MCF 10A (cell line): Measurements from ENCODE around the gene RALGAPA1. TPM values are rescaled to one million over a fixed set of nuclear protein-coding genes. Genes with fewer than 3 reads are reported as not detected.
"Not testable (repeated sequence)": the region's sequence is repeated elsewhere in the genome, so short reads cannot be mapped to it uniquely, and the experiment has no call there.

Experiments
- BruUV-seq: library from RNA; stranded (reverse); fragments of 400-500 nt; replicated peaks from 2 replicates; lab custom pipeline; 2021; lab: Mats Ljungman, UMichigan
- CTCF ChIA-PET: fragments of 300-600 bp; sonication (Branson Sonifier 250); formaldehyde crosslinking; extraction: SDS; loops from one replicate; lab custom pipeline; 2021; ENCODE audit warnings: antibody characterized with exemption, inconsistent platforms; lab: Yijun Ruan, JAX
- POLR2A ChIA-PET: fragments of 300-600, 350-650 bp; sonication (Branson Sonifier 250); formaldehyde crosslinking; extraction: SDS; loops from one replicate; lab custom pipeline; 2020; ENCODE audit warnings: antibody characterized with exemption, inconsistent platforms; lab: Yijun Ruan, JAX
- DNase-seq: peaks from one replicate; pipeline ENCODE4 v3.0.0-alpha.2; 2018; ENCODE audit not compliant: unreplicated experiment
- H3K27ac Mint-ChIP-seq: one replicate; pipeline ENCODE4 v1.8.0; 2022; ENCODE audit warnings: mild to moderate bottlenecking, low read depth, mixed read lengths; ENCODE audit not compliant: unreplicated experiment
- H3K27me3 Mint-ChIP-seq: one replicate; pipeline ENCODE4 v1.8.0; 2022; ENCODE audit warnings: mixed read lengths; ENCODE audit not compliant: insufficient read depth, unreplicated experiment
- H3K36me3 Mint-ChIP-seq: one replicate; pipeline ENCODE4 v1.8.0; 2022; ENCODE audit warnings: mild to moderate bottlenecking, moderate library complexity, mixed read lengths; ENCODE audit not compliant: insufficient read depth, unreplicated experiment
- H3K4me1 Mint-ChIP-seq: one replicate; pipeline ENCODE4 v1.8.0; 2022; ENCODE audit warnings: mixed read lengths; ENCODE audit not compliant: insufficient read depth, unreplicated experiment
- H3K4me3 Mint-ChIP-seq: one replicate; pipeline ENCODE4 v1.8.0; 2022; ENCODE audit warnings: mild to moderate bottlenecking, moderate library complexity, mixed read lengths; ENCODE audit not compliant: unreplicated experiment
- H3K9me3 Mint-ChIP-seq: one replicate; pipeline ENCODE4 v1.8.0; 2022; ENCODE audit warnings: mixed read lengths; ENCODE audit not compliant: unreplicated experiment
- CTCF ChIP-seq: fragments of 200-600 bp; IDR thresholded peaks from one replicate; pipeline ENCODE4 v1.8.0; 2022; ENCODE audit warnings: antibody characterized with exemption, mild to moderate bottlenecking; ENCODE audit not compliant: unreplicated experiment
- intact Hi-C: fragments of 100-400 bp; cut with micrococcal nuclease; formaldehyde crosslinking; loops from 2 replicates; pipeline ENCODE4 v1.14.1; 2022
- total RNA-seq: library from RNA; stranded (reverse); gene quantifications from 2 replicates; pipeline ENCODE4 v1.2.3, GENCODE V29; 2022

The RALGAPA1 gene
- total RNA-seq, 1 experiment from 2014 or later = 52.3 TPM

DNA sequence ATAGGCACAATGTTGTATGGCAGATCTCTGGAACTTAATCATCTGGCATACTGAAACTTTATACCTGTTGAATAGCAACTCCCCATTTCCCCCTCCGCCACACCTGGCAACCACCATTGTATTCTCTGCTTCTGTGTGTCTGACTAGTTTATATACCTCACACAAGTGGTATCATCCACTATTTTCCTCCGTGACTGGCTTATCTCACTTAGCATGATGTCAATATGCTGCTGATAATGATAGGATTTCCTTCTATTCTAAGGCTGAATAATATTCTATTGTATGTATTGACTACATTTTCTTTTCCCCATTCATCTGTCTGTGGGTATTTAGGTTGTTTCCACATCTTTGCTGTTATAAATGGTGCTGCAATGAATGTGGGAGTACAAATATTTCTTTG is 38.5 kb upstream of the RALGAPA1 start:
- CTCF ChIA-PET = interaction anchor here (0.7 to 0.9 kb wide), 2 partner anchors 30 to 1385 kb away, joined by 4 read pairs; no protein-coding TSS in a partner anchor
- no TSS peak for BruUV-seq
- no peak for DNase-seq

GRCh38 chr14:35844494-35844893 is 35.4 kb upstream of the RALGAPA1 start:
- BruUV-seq = no TSS peak
- intact Hi-C loops = no loop called here
- TF ChIP-seq CTCF = no peak
- Mint-ChIP-seq H3K27ac (no peak overlapping the region), H3K4me3 (no peak overlapping the region), H3K4me1 (no peaks in the 10 kb centered on the region), H3K9me3 (peaks cover 25% of the 10 kb centered on the region), H3K27me3 (no peaks in the 10 kb centered on the region), H3K36me3 (peaks cover 81% of the 10 kb centered on the region)
- no peak for DNase-seq
- ChIA-PET POLR2A (interaction anchor here (1.3 kb wide), 1 partner anchor 19 kb away, joined by 3 read pairs; the partner anchor contains the start of gene BRMS1L), CTCF (no interaction called here)

More for the DNA sequence above, 38.5 kb upstream of the RALGAPA1 start:
- Mint-ChIP-seq H3K36me3 (peaks cover 73% of the 10 kb centered on the region), H3K27me3 (no peaks in the 10 kb centered on the region), H3K4me3 (no peak overlapping the region), H3K9me3 (peaks cover 22% of the 10 kb centered on the region), H3K4me1 (no peaks in the 10 kb centered on the region), H3K27ac (no peak overlapping the region)
- intact Hi-C loops = no loop called here
- POLR2A ChIA-PET = no interaction called here
- no peak for TF ChIP-seq CTCF

DNA sequence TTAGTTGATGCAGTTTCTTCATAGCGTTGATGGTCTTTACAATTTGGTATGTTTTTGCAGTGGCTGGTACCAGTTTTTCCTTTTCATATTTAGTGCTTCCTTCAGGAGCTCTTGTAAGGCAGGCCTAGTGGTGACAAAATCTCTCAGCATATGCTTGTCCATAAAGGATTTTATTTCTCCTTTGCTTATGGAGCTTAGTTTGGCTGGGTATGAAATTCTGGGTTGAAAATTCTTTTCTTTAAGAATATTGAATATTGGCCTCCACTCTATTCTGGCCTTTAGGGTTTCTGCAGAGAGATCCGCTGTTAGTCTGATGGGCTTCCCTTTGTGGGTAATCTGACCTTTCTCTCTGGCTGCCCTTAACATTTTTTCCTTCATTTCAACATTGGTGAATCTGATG is 33.1 kb upstream of the RALGAPA1 start:
- H3K4me3 Mint-ChIP-seq, H3K27ac Mint-ChIP-seq, H3K27me3 Mint-ChIP-seq, intact Hi-C loops, DNase-seq, BruUV-seq, H3K4me1 Mint-ChIP-seq: not testable (repeated sequence)
- ChIA-PET POLR2A (interaction anchor here (0.7 kb wide), 1 partner anchor 79 kb away, joined by 3 read pairs; no protein-coding TSS in a partner anchor), CTCF (interaction anchor here (0.6 kb wide), 1 partner anchor 427 kb away, joined by 3 read pairs; no protein-coding TSS in a partner anchor)
- H3K36me3 Mint-ChIP-seq = peaks cover 92% of the 10 kb centered on the region
- H3K9me3 Mint-ChIP-seq = peaks cover 25% of the 10 kb centered on the region

DNA sequence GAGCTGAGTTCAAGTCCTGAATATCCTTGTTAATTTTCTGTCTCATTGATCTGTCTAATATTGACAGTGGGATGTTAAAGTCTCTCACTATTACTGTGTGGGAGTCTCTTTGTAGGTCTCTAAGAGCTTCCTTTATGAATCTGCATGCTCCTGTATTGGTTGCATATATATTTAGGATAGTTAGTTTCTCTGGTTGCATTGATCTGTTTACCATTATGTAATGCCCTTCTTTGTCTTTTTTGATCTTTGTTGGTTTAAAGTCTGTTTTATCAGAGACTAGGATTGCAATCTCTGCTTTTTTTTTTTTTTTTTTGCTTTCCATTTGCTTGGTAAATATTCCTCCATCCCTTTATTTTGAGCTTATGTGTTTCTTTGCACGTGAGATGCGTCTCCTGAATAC is 32.6 kb upstream of the RALGAPA1 start:
- H3K27ac Mint-ChIP-seq, BruUV-seq, CTCF ChIA-PET, intact Hi-C loops, POLR2A ChIA-PET, H3K27me3 Mint-ChIP-seq, H3K4me3 Mint-ChIP-seq, H3K4me1 Mint-ChIP-seq, DNase-seq: not testable (repeated sequence)
- Mint-ChIP-seq H3K36me3 (peaks cover 92% of the 10 kb centered on the region), H3K9me3 (peaks cover 25% of the 10 kb centered on the region)

GRCh38 chr14:35835208-35835982 is 26.3 kb upstream of the RALGAPA1 start:
- no peak for DNase-seq
- no peaks in the 10 kb centered on the region for H3K4me1 Mint-ChIP-seq
- intact Hi-C loops = no loop called here
- POLR2A ChIA-PET = interaction anchor here (1.1 to 1.2 kb wide), 2 partner anchors 9 to 13 kb away, joined by 3 to 4 read pairs; partner anchors contain the start of gene BRMS1L
- H3K9me3 Mint-ChIP-seq = peaks cover 2% of the 10 kb centered on the region
- BruUV-seq = no TSS peak
- no peak overlapping the region for H3K27ac Mint-ChIP-seq
- H3K36me3 Mint-ChIP-seq = peaks cover 67% of the 10 kb centered on the region
- CTCF ChIA-PET = interaction anchor here (0.6 to 1.8 kb wide), 5 partner anchors 8 to 770 kb away, joined by 3 to 7 read pairs (median 3); no protein-coding TSS in a partner anchor
- no peak for TF ChIP-seq CTCF
- no peaks in the 10 kb centered on the region for H3K27me3 Mint-ChIP-seq
- no peak overlapping the region for H3K4me3 Mint-ChIP-seq
